Measurements from ENCODE around the gene PIAS4.

PIAS4 gene

GRCh38 chr19:4059891-4060620 lies 52.5 kb downstream of the PIAS4 start:
- no peak for DNase-seq (ENCODE audit: low spot score)

GRCh38 chr19:4060621-4061177 lies 53.2 kb downstream of the PIAS4 start:
- DNase-seq (ENCODE audit: low spot score): no peak

GRCh38 chr19:4061178-4061682 lies 53.7 kb downstream of the PIAS4 start:
- DNase-seq (ENCODE audit: low spot score): no peak

- peak; percentile 94 for DNase-seq (ENCODE audit: low spot score)
Measured at GRCh38 chr19:4061683-4062418, 54.3 kb downstream of the PIAS4 start.

GRCh38 chr19:4062419-4063368 lies 55.2 kb downstream of the PIAS4 start:
- no peak for DNase-seq (ENCODE audit: low spot score)

GRCh38 chr19:4063369-4064148 lies 56.0 kb downstream of the PIAS4 start:
- DNase-seq (ENCODE audit: low spot score): no peak

GRCh38 chr19:4064149-4064495 lies 56.6 kb downstream of the PIAS4 start:
- DNase-seq (ENCODE audit: low spot score): peak; percentile 32

- DNase-seq (ENCODE audit: low spot score): no peak
Measured at GRCh38 chr19:4064496-4065260, 57.1 kb downstream of the PIAS4 start.

GRCh38 chr19:4065430-4066175 lies 58.1 kb downstream of the PIAS4 start:
- peak; percentile 95 for DNase-seq (ENCODE audit: low spot score)

- no peak for DNase-seq (ENCODE audit: low spot score)
Measured at GRCh38 chr19:4066176-4066606, 58.7 kb downstream of the PIAS4 start.

- peak; percentile 83 for DNase-seq (ENCODE audit: low spot score)
Measured at GRCh38 chr19:4066682-4067395, 59.3 kb downstream of the PIAS4 start, which contains the start of gene ZBTB7A. Gene ZBTB7A, minus strand, starts transcription at chr19:4066899. Its CDS starts 11,667 bp downstream, at chr19:4055232.

- no peak for DNase-seq (ENCODE audit: low spot score)
Measured at GRCh38 chr19:4067396-4068046, 60.0 kb downstream of the PIAS4 start.

GRCh38 chr19:4068047-4068966 lies 60.8 kb downstream of the PIAS4 start:
- DNase-seq (ENCODE audit: low spot score): peak; percentile 39

- no peak for DNase-seq (ENCODE audit: low spot score)
Measured at GRCh38 chr19:4069331-4069959, 61.9 kb downstream of the PIAS4 start.

- no peak for DNase-seq (ENCODE audit: low spot score)
Measured at GRCh38 chr19:4071610-4072009, 64.1 kb downstream of the PIAS4 start.

GRCh38 chr19:4075373-4075772 lies 67.8 kb downstream of the PIAS4 start:
- no peak for DNase-seq (ENCODE audit: low spot score)

- DNase-seq (ENCODE audit: low spot score): no peak
Measured at GRCh38 chr19:4077007-4077374, 69.5 kb downstream of the PIAS4 start.

All from cerebellar cortex (tissue), 1 donor.